ENCODE measurements around the gene MTR. TPM values are rescaled to one million over a fixed set of nuclear protein-coding genes. Genes with fewer than 3 reads are reported as not detected.

The MTR gene
- total RNA-seq, 1 experiment from 2014 or later: 24.6 TPM

DNA sequence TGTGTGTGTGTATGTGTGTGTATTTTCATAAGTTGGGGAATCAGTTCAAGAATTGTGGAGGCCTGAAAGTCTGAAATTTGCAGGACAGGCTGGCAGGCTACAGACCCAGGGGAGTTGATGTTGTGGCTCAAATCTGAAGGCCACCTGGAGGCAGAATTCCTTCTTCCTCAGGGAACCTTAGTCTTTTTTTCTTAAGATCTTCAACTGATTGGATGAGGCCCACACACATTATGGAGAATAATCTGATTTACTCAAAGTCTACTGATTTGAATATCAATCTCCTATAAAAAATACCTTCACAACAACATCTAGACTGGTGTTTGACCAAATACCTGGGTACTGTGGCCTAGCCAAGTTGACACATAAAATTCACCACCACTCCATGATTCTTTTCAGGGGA is 147.3 kb downstream of the MTR start:
- no peak overlapping the region for H3K4me3 ChIP-seq (replicated peaks in 1 of 2; ENCODE audit: low read depth in 1 of 2, low read length in 2 of 2)
- no peak overlapping the region for H3K27ac ChIP-seq (ENCODE audit: low read depth, low read length)
- no peaks in the 10 kb centered on the region for H4K20me1 ChIP-seq (ENCODE audit: insufficient read depth)
- ChIA-PET RAD21 (ENCODE audit: low non-redundant PET in 1 of 2, low total read pairs in 2 of 2, uncharacterized antibody in 2 of 2, unreplicated experiment in 2 of 2) (no interaction called here), POLR2A (no interaction called here), CTCF (no interaction called here)
- intact Hi-C loops (cut with micrococcal nuclease): no loop called here
- no peaks in the 10 kb centered on the region for H3K79me2 ChIP-seq (ENCODE audit: insufficient read depth, low read length)
- no TSS peak for BruUV-seq (replicated peaks)
- H3K9ac ChIP-seq (ENCODE audit: low read length): no peak overlapping the region
- ATAC-seq (no peak), DNase-seq (ENCODE audit: low read depth, low spot score) (no peak)
- no peak overlapping the region for H3K4me2 ChIP-seq (ENCODE audit: low read length)
- no peaks in the 10 kb centered on the region for H3K9me2 ChIP-seq (ENCODE audit: insufficient read depth)
- TF ChIP-seq, protein P1, sequence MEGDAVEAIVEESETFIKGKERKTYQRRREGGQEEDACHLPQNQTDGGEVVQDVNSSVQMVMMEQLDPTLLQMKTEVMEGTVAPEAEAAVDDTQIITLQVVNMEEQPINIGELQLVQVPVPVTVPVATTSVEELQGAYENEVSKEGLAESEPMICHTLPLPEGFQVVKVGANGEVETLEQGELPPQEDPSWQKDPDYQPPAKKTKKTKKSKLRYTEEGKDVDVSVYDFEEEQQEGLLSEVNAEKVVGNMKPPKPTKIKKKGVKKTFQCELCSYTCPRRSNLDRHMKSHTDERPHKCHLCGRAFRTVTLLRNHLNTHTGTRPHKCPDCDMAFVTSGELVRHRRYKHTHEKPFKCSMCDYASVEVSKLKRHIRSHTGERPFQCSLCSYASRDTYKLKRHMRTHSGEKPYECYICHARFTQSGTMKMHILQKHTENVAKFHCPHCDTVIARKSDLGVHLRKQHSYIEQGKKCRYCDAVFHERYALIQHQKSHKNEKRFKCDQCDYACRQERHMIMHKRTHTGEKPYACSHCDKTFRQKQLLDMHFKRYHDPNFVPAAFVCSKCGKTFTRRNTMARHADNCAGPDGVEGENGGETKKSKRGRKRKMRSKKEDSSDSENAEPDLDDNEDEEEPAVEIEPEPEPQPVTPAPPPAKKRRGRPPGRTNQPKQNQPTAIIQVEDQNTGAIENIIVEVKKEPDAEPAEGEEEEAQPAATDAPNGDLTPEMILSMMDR (IDR thresholded peaks at IDR 0.05 in 2 of 3, conservative IDR thresholded peaks at IDR 0.05 in 1 of 3; ENCODE audit: borderline replicate concordance in 1 of 3, insufficient read depth in 1 of 3, low read depth in 2 of 3, low read length in 2 of 3): no peak
- TF ChIP-seq SIN3A (IDR thresholded peaks at IDR 0.05; ENCODE audit: low read depth) (no peak), ZNF274 (IDR thresholded peaks at IDR 0.05; ENCODE audit: low read depth, low read length) (no peak), JUND (IDR thresholded peaks at IDR 0.05) (no peak), EZH2 (IDR thresholded peaks at IDR 0.05) (no peak), POLR2A (IDR thresholded peaks at IDR 0.05; ENCODE audit: borderline replicate concordance, extremely low read depth, insufficient read depth, insufficient read length) (no peak)
- TF ChIP-seq, protein P2, sequence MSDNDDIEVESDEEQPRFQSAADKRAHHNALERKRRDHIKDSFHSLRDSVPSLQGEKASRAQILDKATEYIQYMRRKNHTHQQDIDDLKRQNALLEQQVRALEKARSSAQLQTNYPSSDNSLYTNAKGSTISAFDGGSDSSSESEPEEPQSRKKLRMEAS (IDR thresholded peaks at IDR 0.05): no peak
- TF ChIP-seq, protein P3, sequence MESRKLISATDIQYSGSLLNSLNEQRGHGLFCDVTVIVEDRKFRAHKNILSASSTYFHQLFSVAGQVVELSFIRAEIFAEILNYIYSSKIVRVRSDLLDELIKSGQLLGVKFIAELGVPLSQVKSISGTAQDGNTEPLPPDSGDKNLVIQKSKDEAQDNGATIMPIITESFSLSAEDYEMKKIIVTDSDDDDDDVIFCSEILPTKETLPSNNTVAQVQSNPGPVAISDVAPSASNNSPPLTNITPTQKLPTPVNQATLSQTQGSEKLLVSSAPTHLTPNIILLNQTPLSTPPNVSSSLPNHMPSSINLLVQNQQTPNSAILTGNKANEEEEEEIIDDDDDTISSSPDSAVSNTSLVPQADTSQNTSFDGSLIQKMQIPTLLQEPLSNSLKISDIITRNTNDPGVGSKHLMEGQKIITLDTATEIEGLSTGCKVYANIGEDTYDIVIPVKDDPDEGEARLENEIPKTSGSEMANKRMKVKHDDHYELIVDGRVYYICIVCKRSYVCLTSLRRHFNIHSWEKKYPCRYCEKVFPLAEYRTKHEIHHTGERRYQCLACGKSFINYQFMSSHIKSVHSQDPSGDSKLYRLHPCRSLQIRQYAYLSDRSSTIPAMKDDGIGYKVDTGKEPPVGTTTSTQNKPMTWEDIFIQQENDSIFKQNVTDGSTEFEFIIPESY (IDR thresholded peaks at IDR 0.05; ENCODE audit: extremely low read depth, insufficient replicate concordance, low read length): no peak
- no peak overlapping the region for H2AFZ ChIP-seq (ENCODE audit: low read depth, low read length, poor library complexity, severe bottlenecking)
- H3K9me3 ChIP-seq (ENCODE audit: control insufficient read depth in 1 of 2, insufficient read depth in 1 of 2, low read depth in 1 of 2, low read length in 2 of 2): no peaks in the 10 kb centered on the region
- no peaks in the 10 kb centered on the region for H3K27me3 ChIP-seq (ENCODE audit: insufficient read depth, low read length)
- no peaks in the 10 kb centered on the region for H3K4me1 ChIP-seq (ENCODE audit: control insufficient read depth in 1 of 2, insufficient read depth in 2 of 2, low read length in 2 of 2)
- H3K36me3 ChIP-seq (ENCODE audit: control insufficient read depth in 1 of 2, insufficient read depth in 2 of 2, low read length in 2 of 2): no peaks in the 10 kb centered on the region

All from HCT116 (cell line).